Stimulated activated CD4-positive, alpha-beta T cell treated with anti-CD3 and anti-CD28 coated beads, Interleukin-4, amount 100 ng/mL, for 24 hours (primary cell): ENCODE results near the gene PAK2.
A peak's percentile ranks its signal among the peaks of the same experiment; 100 is the strongest.
"Not testable (repeated sequence)": the region's sequence is repeated elsewhere in the genome, so short reads cannot be mapped to it uniquely, and the experiment has no call there.

Experiments
- DNase-seq: peaks from one replicate; pipeline ENCODE4 v3.0.0-alpha.2; 2020

The PAK2 gene

DNA sequence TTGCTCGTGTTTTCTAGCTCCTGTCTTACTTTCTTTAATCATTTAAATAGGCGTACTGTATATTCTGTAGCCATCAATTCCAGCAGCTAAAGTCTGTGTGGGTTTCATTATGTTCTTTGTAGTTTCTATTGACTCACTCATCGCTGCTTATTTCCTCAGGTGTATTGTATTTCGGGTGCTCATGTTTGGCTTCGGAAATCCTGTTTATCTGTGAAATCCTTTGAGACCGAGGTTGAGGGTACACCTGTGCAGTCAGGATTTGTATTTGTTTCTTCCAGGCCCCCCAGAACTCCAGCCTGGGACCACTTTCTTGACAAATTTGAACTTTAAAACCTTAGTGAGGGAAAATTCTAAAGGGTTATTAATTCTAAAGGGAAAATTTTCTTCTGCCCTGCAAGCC, 2.0 kb upstream of the PAK2 start:
- no peak for DNase-seq

DNA sequence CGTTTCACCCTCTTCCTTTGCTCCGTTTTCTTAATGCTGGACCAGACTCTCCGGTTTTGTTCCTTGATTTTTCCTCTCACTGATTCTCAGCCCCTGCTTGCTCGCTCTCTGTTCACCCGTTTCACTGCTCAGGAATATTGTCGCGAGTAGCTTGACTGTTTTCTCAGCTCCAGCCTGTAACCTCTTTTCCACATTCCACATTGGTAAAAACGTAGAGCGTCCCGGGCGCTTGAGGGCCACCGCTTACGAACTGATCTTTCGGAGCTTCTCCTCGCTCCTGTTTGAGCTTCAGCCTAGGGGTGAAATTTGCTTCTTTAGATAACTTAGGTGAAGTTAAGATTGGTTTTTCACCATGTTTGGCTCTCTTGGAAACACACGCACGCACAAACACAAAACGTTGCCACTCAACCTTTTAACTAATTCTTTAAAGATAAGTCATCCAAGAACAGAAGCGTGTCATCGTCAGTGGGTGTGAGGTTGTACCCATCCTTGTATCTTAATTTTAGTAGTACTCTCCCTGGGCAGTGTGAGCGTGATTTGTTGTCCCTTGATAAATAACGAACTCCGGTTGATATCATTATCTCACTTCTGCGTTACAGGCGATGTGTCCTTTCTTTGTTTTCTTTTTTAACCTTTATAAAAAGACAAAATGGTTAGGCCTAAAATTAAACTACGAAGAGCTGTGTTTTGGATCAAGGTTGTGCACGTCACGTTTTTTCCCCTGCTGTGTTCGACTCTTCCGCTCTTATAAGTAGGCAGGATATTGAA, 1.0 kb downstream of the PAK2 start:
- peak; percentile 54 for DNase-seq

DNA sequence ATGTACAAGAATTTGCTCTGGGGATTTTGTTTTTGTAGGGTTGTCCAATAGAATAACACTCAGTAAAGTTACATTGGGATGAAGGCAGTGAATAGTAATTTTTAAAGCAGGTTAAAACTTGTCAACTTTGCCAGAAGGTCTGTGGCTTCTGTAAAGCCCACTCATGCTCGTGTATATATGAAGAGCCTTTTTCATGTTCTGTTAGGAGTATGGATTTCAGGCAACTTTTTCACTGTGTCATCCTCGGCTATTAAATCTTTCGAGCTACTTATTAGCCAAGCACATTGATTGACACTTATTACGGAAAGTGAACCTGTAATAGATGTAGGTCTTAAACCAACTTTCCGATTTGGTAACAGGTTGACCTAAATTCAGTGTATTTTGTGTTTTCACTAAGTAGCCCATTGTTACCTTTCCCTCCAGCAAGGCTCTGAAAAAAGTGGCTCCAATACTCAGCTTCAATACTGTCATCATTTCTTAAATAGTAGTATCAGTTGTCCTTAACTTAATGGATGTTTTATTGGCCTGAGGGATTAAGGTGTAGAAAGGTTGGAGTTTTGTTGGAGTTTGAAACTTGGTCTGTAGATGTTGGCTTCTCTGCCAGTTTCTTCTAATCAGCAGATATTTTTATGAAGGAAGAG, 1.7 kb downstream of the PAK2 start:
- DNase-seq = no peak

DNA sequence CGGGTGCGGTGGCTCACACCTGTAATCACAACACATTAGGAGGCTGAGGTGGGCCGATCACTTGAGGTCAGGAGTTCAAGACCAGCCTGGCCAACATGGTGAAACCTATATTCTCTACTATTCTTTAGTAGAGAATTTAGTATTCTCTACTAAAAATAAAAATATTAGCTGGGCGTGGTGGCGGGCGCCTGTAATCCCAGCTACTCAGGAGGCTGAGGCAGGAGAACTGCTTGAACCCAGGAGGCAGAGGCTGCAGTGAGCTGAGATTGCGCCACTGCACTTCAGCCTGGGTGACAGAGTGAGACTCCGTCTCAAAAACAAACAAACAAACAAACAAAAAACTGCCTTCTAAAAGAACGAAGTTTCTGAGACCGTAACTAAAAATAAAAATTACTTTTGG, 3.9 kb downstream of the PAK2 start:
- DNase-seq = not testable (repeated sequence)

DNA sequence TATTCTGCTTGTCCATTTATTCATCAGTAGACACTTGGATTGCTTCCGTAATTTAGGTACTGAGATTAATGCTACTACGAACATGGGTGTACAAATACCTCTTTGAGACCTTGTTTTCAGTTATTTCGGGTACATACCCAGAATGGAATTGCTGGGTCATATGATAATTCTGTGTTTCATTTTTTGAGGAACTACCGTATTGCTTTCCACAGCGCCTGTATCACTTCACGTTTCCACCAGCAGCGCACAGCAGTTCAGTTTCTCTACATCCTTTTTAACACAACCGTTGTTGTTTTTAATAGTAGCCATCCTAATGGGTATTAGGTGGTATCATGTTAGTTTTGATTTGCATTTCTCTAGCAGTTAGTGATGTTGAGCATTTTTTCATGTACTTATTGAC, 9.5 kb downstream of the PAK2 start:
- DNase-seq = no peak

DNA sequence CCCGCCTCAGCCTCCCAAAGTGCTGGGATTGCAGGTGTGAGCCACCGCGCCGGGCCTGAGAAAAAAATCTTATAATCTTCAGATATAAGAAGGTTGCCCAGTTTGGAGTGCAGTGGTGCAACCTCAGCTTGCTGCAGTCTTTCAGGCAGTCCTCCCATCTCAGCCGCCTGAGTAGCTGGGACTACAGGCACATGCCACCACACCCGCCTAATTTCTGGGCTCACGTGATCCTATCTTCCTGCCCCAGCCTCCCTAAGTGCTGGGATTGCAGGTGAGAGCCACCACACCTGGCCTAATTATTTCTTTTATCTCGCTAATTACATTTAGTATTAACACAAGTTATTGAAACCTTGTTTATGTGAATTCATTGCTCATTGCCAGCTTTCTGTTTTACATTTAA, 13.5 kb downstream of the PAK2 start:
- DNase-seq = no peak

DNA sequence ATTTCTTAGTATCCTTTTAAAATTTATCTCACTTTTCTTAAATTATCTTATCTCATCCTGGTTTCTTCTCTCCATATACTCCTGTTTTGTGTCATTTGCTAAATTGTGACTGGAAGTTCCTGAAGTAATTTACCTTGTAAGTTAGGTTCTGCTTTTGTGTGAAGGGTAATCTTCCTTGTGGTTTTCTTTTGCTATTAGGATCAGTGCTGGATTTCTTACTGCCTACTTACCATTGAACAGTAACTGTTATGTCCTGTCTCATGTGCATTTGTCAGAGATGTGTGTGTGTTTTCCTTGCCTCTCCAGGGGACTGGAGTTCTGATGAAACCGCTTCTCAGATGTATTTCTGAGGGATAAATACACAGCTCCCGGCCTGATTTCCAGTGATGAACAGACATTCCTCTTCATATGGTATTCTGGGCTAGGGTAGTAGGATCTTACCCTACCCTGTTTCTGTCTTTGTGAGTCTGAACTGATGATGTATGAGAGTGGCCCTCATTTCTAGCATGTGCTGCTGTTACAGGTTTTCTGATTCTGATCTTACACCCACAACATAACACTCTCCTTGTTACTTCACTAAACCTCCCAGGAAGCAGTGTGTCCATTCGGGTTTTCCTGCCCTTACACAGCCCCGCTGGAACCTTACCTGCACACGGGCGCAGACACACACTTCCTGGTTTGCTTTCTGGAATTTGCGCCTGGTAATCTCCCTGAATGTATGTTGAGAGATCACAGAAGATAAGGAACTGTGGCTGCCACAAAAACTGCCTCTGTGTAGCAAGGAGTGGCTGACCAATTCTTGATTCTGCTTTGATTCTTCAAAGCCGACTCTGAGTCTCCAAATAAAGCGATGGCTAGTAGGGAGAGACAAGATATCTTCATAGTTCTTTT, 14.7 kb downstream of the PAK2 start:
- no peak for DNase-seq

DNA sequence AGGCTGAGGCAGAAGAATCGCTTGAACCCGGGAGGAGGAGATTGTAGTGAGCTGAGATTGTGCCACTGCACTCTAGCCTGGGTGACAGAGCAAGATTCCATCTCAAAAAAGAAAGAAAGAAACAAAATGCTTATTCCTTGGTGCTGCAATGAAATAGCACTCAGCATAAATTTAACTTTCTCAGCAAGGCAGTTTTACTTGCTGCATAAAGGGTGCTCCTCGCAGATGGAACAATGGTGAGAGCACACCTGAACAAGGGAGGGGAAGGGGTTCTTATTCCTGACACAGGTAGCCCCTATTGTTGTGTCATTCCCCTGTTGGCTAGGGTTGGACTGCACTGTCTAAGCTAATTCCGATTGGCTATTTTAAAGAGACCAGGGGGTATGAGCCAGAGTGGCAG, 17.1 kb downstream of the PAK2 start:
- DNase-seq = no peak

DNA sequence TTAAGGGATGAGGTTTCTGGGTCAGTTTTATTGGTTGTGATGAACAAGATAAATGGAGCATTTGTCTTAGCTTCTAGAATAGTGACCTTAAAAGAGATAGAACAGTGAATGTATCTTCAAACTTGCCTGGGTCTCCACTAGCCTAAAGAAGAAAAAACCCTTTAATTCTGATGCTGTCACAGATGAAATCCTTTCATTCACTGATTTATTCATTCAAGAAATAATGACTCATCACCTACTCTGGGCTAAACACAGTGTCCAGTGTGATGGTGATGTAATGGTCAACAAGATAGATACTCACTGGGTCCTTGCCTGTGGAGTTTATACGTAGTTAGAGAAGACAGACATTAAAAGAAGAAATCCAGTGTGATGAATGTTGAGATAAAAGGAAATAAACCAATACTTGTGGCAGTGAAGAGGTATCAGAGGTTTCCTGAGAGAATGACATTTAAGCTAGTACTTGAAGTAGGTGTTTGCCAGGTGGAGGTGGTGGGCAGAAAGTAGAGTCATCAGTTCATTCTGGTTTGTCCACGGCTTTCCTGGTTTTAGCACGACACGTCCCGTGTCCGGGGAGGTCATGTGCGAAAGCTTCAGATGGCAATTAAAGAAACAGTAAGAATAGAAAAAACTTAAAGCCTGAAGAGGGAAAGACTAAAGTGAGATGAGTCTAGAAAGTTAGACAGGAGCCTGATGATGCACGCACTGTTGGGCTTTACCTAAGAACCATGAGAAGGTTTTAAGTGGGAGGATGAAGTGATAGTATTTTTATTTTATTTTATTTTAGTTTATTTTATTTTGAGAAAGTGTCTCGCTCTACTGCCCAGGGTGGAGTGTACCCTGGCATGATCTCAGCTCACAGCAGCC, 18.5 kb downstream of the PAK2 start:
- no peak for DNase-seq

DNA sequence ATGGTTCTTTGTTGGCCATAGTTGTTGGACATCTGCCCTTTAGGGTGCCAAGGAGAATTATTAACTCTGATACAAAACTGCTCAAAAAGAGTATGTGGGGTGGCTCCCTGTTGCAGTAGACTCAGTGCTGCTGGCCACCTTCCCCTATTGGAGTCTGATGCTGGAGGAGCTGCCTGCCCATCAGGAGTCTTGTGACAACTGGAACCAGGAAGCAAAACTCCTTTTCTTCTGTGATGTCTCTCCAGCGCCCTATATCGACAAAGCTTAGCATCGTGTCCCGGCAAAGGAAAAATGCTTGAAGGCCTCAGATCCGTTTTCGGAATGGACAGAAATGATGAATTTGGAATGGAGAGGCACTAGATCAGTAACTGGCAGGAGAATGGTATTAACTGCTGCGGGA, 23.5 kb downstream of the PAK2 start:
- no peak for DNase-seq

DNA sequence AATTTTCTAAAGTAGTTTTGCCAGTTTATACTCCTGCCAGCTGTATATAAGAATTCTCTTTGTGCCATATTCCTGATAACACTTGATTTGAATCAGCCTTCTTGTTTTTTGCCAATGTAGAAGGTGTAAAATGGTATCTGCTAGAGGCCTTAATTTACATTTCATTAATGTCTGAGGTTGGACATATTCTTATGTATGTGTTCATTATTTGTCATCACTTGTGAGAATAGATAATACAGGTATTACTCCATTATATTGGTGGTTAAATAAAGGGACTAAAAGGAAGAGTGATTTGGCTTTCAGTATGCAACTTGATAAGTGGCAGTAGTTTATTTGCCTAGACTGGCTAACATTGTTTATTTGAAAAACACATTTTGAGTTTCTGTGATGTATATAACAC, 25.8 kb downstream of the PAK2 start:
- no peak for DNase-seq

DNA sequence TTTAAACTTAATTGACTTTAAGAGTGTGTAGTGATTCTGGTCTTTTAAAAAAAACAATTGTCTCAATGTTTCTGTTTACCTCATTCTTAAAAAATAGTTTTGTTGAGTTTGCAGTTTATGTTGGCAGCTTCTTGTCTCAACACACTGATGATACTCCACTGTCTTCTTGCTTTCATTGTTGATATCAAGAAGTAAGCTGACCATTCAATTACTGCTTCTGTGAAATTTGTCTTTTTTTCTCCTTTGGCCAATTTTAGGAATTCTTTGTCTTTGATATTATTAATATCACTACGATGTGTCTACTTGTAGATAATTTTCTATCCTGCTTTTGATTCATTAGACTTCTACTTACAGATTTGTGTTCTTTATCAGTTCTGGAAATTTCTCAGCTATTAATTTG, 31.4 kb downstream of the PAK2 start:
- DNase-seq = no peak

DNA sequence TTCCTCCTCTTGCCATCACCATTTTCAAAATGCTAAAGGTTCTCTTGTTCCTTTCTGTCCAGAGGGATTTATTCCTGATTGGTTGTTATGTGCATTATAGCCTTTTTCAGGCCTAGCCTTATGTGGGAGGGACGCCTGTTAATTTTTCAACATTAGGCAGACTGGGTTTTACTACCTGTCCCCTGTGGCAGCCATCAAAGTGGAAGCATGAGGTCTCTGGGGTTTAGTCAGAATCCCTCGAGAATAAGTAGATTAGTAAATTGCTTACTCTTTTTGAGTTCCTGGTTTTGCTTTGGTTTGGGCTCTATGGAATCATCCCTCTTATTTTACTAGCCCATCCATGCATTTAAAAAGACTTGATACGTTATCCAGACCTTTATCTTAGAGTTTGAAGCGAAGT, 32.4 kb downstream of the PAK2 start:
- DNase-seq = no peak

DNA sequence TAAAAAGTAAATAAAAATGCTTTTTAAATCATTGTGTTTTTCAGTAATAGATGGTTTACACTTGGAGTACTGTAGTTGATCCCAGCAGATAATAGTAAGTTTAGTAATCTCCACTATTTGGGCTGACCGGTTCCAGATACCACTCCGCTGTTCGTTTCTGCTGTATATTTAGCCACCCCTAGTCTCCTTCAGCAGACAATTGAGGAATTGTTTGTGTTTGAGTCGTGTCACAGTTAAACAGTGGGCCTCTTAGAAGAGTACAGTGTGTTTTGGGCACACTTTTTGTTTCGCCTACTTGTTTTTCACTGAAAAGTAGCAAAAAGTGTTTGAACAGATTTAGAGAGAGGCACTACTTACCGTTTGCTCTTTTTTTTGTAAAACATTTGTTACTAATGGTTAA, 33.2 kb downstream of the PAK2 start:
- DNase-seq = no peak

DNA sequence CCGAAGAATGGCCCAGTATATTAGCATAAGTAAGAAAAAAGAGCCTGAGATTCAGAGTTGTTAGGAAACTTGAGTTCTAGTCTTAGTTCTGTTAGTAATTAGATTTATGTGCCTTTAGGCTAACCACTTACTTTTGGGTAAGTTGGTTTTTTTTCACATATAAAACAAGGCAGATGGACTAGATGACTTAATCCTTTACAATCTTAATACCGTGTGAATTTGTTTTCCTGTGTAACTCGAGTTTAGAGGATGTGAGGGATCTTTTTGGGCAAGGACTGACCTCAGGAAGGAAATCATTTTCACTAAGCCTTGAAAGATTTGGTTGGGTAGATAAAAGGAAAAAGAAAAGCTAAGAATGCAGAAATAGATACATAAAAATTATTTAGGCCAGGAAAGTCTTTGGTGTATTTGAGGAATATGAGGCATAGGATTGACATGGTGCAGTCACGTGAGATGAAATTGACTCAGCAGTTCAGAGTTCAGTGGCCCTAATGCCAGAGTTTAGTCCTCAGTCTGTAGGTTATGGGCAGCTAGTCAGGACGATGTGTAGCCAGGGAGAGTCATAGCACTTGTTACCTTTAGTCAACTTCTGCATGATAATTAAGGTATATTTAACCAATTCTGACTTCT, 34.6 kb downstream of the PAK2 start:
- no peak for DNase-seq

DNA sequence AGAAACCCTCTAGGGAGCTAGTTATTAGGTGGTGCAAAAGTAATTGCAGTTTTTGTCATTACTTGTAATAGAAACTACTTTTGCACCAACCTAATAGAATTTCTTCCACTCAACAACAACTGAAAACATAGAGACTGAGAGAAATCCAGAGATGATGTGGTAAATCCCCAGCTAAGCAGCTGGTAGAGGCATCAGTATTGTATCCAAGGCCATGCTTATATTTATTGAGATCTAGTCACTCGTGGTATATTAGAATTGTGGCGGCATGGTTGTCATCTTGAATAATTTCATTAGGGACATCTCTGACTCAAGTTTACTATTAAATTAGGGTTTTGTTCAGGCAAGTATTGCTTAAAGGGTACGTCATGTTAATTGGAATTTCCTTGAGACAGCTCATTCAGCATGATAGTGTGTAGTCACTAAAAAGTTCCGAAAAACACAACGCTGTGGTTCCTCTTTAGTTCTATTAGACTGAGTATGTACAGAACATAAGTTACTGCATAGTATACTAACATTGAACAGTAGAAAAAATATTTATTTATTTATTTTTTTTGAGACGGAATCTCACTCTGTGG, 35.3 kb downstream of the PAK2 start:
- DNase-seq = no peak

DNA sequence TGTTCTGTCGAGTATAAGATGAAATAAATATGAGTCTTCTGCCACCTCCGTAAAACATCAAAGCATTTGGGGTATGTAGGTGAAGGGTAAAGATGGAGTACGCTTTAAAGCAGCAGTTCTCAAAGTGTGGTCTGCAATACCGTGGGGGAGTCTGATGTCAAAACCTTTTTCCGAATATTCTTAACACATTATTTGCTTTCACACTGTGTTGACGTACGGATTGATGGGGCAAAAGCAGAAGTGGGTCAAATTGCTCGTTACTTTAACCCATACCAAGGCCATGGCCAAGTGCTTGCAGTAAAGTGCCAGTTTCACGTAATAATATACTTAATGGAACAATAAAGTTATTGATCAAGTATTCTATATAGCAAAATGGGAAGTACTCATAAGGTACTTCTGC, 36.3 kb downstream of the PAK2 start:
- no peak for DNase-seq

DNA sequence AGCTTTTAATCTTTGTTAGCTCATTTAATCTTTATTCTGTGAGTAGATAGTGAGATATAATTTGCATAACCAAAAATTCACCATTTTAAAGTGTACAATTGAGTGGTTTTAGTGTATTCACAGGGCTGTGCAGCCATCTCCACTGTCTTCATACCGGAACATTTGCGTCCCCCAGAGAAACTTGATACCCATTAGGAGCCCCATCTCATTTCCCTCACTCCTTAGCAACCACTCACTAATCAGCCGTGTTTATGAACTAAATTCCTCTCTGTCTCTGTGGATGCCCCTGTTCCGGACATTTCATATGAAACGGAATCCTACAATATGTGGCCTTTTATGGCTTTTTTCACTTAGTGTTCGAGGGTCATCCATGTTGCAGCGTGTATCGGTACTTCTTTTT, 38.2 kb downstream of the PAK2 start:
- no peak for DNase-seq

DNA sequence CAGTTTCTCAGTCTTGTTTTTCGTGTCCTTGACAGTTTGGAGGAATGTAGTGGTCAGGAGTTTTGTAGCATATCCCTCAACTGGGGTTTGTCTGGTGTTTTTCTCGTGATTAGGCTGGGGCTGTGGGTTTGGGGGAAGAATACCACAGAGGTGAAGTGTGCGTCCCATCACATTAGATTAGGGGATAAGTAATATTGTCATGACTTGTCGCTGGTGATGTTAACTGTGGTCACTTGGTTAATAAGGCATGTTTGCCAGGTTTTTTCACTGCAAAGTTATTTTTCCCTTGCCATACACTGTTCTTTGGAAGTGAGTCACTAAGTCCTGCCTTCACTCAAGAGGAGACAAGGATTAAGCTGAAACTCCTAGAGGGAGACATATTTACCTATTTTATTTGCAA, 39.1 kb downstream of the PAK2 start:
- no peak for DNase-seq

DNA sequence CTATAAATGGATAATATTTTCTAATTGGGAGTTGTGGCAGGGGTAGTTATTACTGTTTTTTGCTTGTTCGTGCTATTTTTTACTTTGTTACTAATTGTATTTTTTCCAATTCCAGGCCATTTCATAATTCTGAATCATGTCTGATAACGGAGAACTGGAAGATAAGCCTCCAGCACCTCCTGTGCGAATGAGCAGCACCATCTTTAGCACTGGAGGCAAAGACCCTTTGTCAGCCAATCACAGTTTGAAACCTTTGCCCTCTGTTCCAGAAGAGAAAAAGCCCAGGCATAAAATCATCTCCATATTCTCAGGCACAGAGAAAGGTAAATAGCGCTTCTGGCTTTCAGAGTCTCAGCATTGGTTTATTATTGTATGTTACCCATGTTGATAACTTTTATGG, 42.9 kb downstream of the PAK2 start:
- DNase-seq = no peak

DNA sequence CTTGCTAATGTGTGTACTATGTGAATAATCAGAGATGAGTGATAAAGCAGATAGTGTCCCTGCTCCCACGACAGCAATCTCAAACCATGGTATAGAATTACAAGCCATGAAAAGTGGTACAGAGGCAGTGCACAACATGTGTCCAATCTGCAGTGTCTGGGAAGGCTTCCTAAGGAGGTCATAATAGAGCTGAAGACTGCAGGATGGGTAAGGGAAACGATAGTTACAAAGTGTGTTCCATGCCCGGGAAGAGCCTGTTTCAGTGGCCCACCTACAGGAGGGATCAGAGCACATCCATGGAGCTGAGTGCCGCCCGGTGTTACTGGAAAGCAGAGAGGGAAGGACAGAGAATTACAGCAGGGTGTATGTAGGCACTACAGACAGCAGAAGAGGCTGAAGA, 48.9 kb downstream of the PAK2 start:
- DNase-seq = no peak

DNA sequence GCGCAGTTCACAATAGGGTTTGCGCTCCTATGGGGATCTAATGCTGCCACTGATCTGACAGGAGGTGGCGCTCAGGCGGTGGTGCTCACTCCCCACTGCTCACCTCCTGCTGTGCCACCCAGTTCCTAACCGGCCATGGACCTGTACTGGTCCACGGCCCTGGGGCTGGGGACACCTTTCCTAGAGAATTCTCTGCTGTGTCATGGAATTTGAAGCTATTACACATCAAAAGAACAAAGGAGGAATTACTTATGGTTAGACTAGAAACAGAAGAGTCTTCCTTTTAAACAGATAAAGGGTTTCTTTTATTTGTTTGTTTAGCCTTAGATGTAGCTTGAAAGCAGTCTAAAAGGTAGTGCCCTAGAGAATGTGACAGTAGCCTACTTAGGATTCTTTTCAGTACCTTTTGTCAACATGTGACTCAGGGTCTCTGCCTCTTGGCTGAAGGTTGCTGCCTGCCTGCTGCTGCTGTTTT, 50.3 kb downstream of the PAK2 start:
- no peak for DNase-seq
